ENCODE results near the gene CASP12. TPM values are rescaled to one million over a fixed set of nuclear protein-coding genes. Genes with fewer than 3 reads are reported as not detected.

Gene CASP12
- polyA plus RNA-seq, 1 donor (not counting 4 experiments of a cell fraction or from before 2014, with no cell fraction given): not detected

GRCh38 chr11:104853276-104853675, 45.0 kb downstream of the CASP12 start:
- H3K79me2 ChIP-seq (ENCODE audit: control insufficient read depth, insufficient read depth, low read length): no peaks in the 10 kb centered on the region
- TF ChIP-seq EZH2 (IDR thresholded peaks at IDR 0.05; ENCODE audit: low read length) (no peak), CTCF (optimal IDR thresholded peaks at IDR 0.05 in 1 of 3, IDR thresholded peaks at IDR 0.05 in 1 of 3, conservative IDR thresholded peaks at IDR 0.05 in 1 of 3; ENCODE audit: extremely low read depth in 1 of 3, insufficient read depth in 2 of 3, low read length in 3 of 3) (no peak)
- H3K36me3 ChIP-seq (ENCODE audit: control insufficient read depth in 2 of 2, extremely low read depth in 1 of 2, insufficient read depth in 2 of 2, low read length in 2 of 2): no peaks in the 10 kb centered on the region
- no peaks in the 10 kb centered on the region for H3K9me3 ChIP-seq (ENCODE audit: control insufficient read depth, low read depth, low read length)
- no peak overlapping the region for H3K4me2 ChIP-seq (ENCODE audit: control insufficient read depth, extremely low read depth, insufficient read depth, low read depth, low read length)
- no peak for DNase-seq (ENCODE audit: low read depth, low spot score)
- no peaks in the 10 kb centered on the region for H3K9me1 ChIP-seq (ENCODE audit: control insufficient read depth, extremely low read depth, insufficient read depth, low read length)
- no peak overlapping the region for H3K4me3 ChIP-seq (ENCODE audit: control insufficient read depth in 2 of 3, extremely low read depth in 1 of 3, insufficient read depth in 2 of 3, low read depth in 1 of 3, low read length in 3 of 3)
- no peak overlapping the region for H2AFZ ChIP-seq (ENCODE audit: control insufficient read depth, low read length)
- no peak overlapping the region for H3K27ac ChIP-seq (ENCODE audit: control insufficient read depth, insufficient read depth, low read length)
- no peaks in the 10 kb centered on the region for H4K20me1 ChIP-seq (ENCODE audit: control insufficient read depth, extremely low read depth, insufficient read depth, low read length)
- H3K9ac ChIP-seq (ENCODE audit: control insufficient read depth, extremely low read depth, insufficient read depth, low read length): no peak overlapping the region
- no peaks in the 10 kb centered on the region for H3K27me3 ChIP-seq (ENCODE audit: control insufficient read depth, extremely low read depth, insufficient read depth, low read length)
- no peak for FAIRE-seq
- dilution Hi-C loops (cut with MboI; ENCODE audit: extremely low pct_ligation_motif_present, low sequenced_read_pairs): no loop called here
- H3K4me1 ChIP-seq (ENCODE audit: control insufficient read depth, extremely low read depth, insufficient read depth, low read length): no peaks in the 10 kb centered on the region

GRCh38 chr11:104852811-104853210, 45.4 kb downstream of the CASP12 start:
- no peak overlapping the region for H3K4me3 ChIP-seq (ENCODE audit: control insufficient read depth in 2 of 3, extremely low read depth in 1 of 3, insufficient read depth in 2 of 3, low read depth in 1 of 3, low read length in 3 of 3)
- no peak overlapping the region for H3K9ac ChIP-seq (ENCODE audit: control insufficient read depth, extremely low read depth, insufficient read depth, low read length)
- FAIRE-seq: no peak
- no peak overlapping the region for H2AFZ ChIP-seq (ENCODE audit: control insufficient read depth, low read length)
- no peaks in the 10 kb centered on the region for H4K20me1 ChIP-seq (ENCODE audit: control insufficient read depth, extremely low read depth, insufficient read depth, low read length)
- no peak for TF ChIP-seq CTCF (optimal IDR thresholded peaks at IDR 0.05 in 1 of 3, IDR thresholded peaks at IDR 0.05 in 1 of 3, conservative IDR thresholded peaks at IDR 0.05 in 1 of 3; ENCODE audit: extremely low read depth in 1 of 3, insufficient read depth in 2 of 3, low read length in 3 of 3)
- dilution Hi-C loops (cut with MboI; ENCODE audit: extremely low pct_ligation_motif_present, low sequenced_read_pairs): no loop called here
- H3K27ac ChIP-seq (ENCODE audit: control insufficient read depth, insufficient read depth, low read length): no peak overlapping the region
- no peaks in the 10 kb centered on the region for H3K27me3 ChIP-seq (ENCODE audit: control insufficient read depth, extremely low read depth, insufficient read depth, low read length)
- no peaks in the 10 kb centered on the region for H3K79me2 ChIP-seq (ENCODE audit: control insufficient read depth, insufficient read depth, low read length)
- no peak for DNase-seq (ENCODE audit: low read depth, low spot score)
- H3K9me3 ChIP-seq (ENCODE audit: control insufficient read depth, low read depth, low read length): no peaks in the 10 kb centered on the region
- H3K9me1 ChIP-seq (ENCODE audit: control insufficient read depth, extremely low read depth, insufficient read depth, low read length): no peaks in the 10 kb centered on the region
- no peaks in the 10 kb centered on the region for H3K4me1 ChIP-seq (ENCODE audit: control insufficient read depth, extremely low read depth, insufficient read depth, low read length)
- no peak overlapping the region for H3K4me2 ChIP-seq (ENCODE audit: control insufficient read depth, extremely low read depth, insufficient read depth, low read depth, low read length)
- no peaks in the 10 kb centered on the region for H3K36me3 ChIP-seq (ENCODE audit: control insufficient read depth in 2 of 2, extremely low read depth in 1 of 2, insufficient read depth in 2 of 2, low read length in 2 of 2)

Measured in keratinocyte (primary cell).